Measurements from ENCODE around the gene RBMS3. TPM values are rescaled to one million over a fixed set of nuclear protein-coding genes. Genes with fewer than 3 reads are reported as not detected.
"Not testable (repeated sequence)": the region's sequence is repeated elsewhere in the genome, so short reads cannot be mapped to it uniquely, and the experiment has no call there.

Gene RBMS3
- total RNA-seq: 100 to 1,000 TPM in 1 of 6 donors, 10 to 100 TPM in 5; 39.8 to 102 (median 57.2) TPM

- Histone ChIP-seq H3K4me1 (peaks cover 0 to 11% (median 3%) of the 10 kb centered on the region in 4 donors), H3K36me3 (no peaks in the 10 kb centered on the region), H3K4me3 (peak within 1 kb of the TSS; percentile 3 to 58 (median 48)), H3K27ac (peak within 1 kb of the TSS; percentile 77 to 91 (median 87)), H3K9me3 (no peaks in the 10 kb centered on the region), H3K27me3 (no peaks in the 10 kb centered on the region)
- TF ChIP-seq EP300 (IDR thresholded peaks at IDR 0.05): no peak
- peak in 5 of 6 experiments; percentile 23 to 52 (median 32) for TF ChIP-seq CTCF (IDR thresholded peaks at IDR 0.05)
- peak in 1 of 4 donors; percentile 47 for TF ChIP-seq POLR2A (IDR thresholded peaks at IDR 0.05)
- peak; percentile 23 to 79 for TF ChIP-seq POLR2AphosphoS5 (IDR thresholded peaks at IDR 0.05)
- 1 to 3% methylated on average over 16 of the region's 16 CpGs for WGBS, 2 donors
- DNase-seq: peak in 1 of 2 donors; percentile 84
- ATAC-seq (ENCODE audit: low FRiP score in 2 of 2): peak; percentile 94 to 95
Measured at GRCh38 chr3:29280404-29281093, at the start of gene RBMS3. TSS of gene RBMS3 (plus strand) at chr3:29281071.

- not testable (repeated sequence) for ATAC-seq (ENCODE audit: low FRiP score in 2 of 2); H3K27ac ChIP-seq; H3K9me3 ChIP-seq; DNase-seq; H3K4me3 ChIP-seq; H3K27me3 ChIP-seq; H3K4me1 ChIP-seq; H3K36me3 ChIP-seq
- 0 to 16% methylated on average over 1 of the region's 1 CpG for WGBS, 2 donors
Measured at GRCh38 chr3:29233126-29233525, 47.7 kb upstream of the RBMS3 start.

- H3K4me3 ChIP-seq: no peak overlapping the region
- no peak for DNase-seq
- no peak for ATAC-seq (ENCODE audit: low FRiP score in 2 of 2)
- H3K36me3 ChIP-seq: no peaks in the 10 kb centered on the region
- no peak overlapping the region for H3K27ac ChIP-seq
- H3K9me3 ChIP-seq: no peaks in the 10 kb centered on the region
- TF ChIP-seq POLR2AphosphoS5 (IDR thresholded peaks at IDR 0.05) (no peak), POLR2A (IDR thresholded peaks at IDR 0.05) (no peak), EP300 (IDR thresholded peaks at IDR 0.05) (no peak), CTCF (IDR thresholded peaks at IDR 0.05) (no peak)
- no peaks in the 10 kb centered on the region for H3K27me3 ChIP-seq
- WGBS, 2 donors: 49 to 94% methylated on average over 3 of the region's 3 CpGs
- H3K4me1 ChIP-seq: no peaks in the 10 kb centered on the region
Measured at GRCh38 chr3:29236146-29236840, 44.6 kb upstream of the RBMS3 start.

- no peaks in the 10 kb centered on the region for H3K27me3 ChIP-seq
- H3K27ac ChIP-seq: no peak overlapping the region
- no peaks in the 10 kb centered on the region for H3K9me3 ChIP-seq
- no peak for DNase-seq
- TF ChIP-seq CTCF (IDR thresholded peaks at IDR 0.05) (no peak), EP300 (IDR thresholded peaks at IDR 0.05) (no peak), POLR2AphosphoS5 (IDR thresholded peaks at IDR 0.05) (no peak), POLR2A (IDR thresholded peaks at IDR 0.05) (no peak)
- no peaks in the 10 kb centered on the region for H3K4me1 ChIP-seq
- no peak overlapping the region for H3K4me3 ChIP-seq
- no peaks in the 10 kb centered on the region for H3K36me3 ChIP-seq
- WGBS, 2 donors: 88 to 100% methylated on average over 2 of the region's 2 CpGs
- no peak for ATAC-seq (ENCODE audit: low FRiP score in 2 of 2)
Measured at GRCh38 chr3:29239376-29239775, 41.5 kb upstream of the RBMS3 start.

- no peak for DNase-seq
- TF ChIP-seq POLR2AphosphoS5 (IDR thresholded peaks at IDR 0.05) (no peak), POLR2A (IDR thresholded peaks at IDR 0.05) (no peak), CTCF (IDR thresholded peaks at IDR 0.05) (no peak), EP300 (IDR thresholded peaks at IDR 0.05) (no peak)
Measured at GRCh38 chr3:29240248-29240647, 40.6 kb upstream of the RBMS3 start.

More at GRCh38 chr3:29240248-29240647, 40.6 kb upstream of the RBMS3 start:
- peak in 1 of 2 donors; percentile 58 for ATAC-seq (ENCODE audit: low FRiP score in 2 of 2)
- Histone ChIP-seq H3K36me3 (no peaks in the 10 kb centered on the region), H3K9me3 (no peaks in the 10 kb centered on the region), H3K4me3 (no peak overlapping the region), H3K4me1 (no peaks in the 10 kb centered on the region), H3K27me3 (no peaks in the 10 kb centered on the region), H3K27ac (no peak overlapping the region)

All from upper lobe of left lung (tissue), 6 donors.